GM19239 (cell line): ENCODE results near the gene MAFG.

Experiments used
- DNase-seq: peaks from one replicate; pipeline ENCODE4 v3.0.0; 2011; ENCODE audit warnings: low spot score; ENCODE audit not compliant: insufficient read length
- FAIRE-seq: peaks from 2 replicates; lab custom pipeline; 2011; peaks lifted over from hg19 to GRCh38; lab: Jason Lieb, UNC

MAFG gene

DNA sequence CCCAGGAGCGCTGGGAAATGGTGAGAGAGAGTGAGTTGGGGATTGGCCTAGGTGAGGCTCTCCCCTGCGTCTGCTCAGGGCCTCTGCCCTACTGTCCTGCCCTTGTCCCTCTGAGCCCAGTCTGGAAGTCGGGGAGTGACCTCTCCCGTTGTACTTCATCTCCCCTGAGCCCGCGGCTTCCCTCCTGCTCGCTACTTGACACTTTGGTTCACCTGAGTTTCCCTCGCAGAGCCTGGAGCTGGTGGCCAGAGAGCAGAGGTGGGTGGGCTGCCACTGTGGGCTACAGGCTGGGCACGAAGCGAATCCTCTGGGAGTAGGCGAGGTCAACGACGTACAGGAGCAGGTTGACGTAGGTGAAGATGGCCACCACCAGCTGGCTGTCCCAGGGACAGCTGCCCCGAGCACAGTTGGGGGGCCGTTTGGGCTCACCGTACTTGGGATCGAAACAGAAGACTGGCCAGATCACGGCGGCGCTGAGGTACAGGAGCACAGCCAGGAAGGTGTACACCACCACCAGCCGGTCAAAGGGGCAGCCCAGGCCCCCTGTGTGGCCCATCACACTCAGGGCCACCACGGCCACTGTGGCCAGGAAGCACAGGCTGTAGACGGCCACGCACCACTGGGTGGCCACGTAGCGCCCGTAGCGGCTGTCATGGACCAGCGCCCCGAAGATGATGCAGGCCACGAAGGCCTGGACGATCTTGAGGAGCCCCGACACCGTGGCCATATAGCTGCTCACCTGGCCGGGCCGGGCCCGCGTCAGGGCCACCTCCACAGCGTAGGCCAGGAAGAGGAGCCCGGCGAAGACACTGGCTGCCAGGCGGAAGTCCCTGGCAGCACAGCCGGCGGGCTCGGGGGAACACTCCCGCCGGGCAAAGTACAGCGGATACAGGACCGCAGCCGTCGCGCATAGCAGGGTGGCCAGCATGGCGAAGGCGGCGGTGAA, 13.3 kb upstream of the MAFG start:
- FAIRE-seq = no peak
- no peak for DNase-seq

DNA sequence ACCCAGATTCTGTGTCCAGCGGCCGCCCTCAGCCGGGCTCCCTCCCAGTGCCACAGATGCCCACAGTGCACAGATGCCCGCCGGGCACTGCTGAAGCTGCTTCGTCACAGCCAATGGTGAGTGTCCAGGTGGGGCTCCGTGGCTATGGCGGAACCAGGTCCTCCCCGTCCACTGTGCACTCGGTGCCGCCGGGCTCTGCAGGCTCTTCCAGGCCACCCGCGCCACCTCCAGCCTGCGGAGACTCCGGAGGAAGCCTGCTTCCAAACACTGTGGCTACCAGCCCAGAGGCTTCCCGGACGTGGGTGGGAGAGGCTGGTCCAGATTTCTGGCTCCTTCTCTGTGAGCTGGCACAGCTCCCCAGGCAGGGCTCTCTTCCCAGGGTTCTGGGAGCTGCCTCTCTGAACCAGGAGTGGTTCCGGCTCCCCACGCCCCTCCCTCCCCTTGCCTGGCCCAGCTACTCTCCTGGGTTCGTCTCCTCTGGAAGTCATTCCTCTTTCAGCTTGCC, 12.4 kb upstream of the MAFG start:
- FAIRE-seq = no peak
- DNase-seq = no peak

DNA sequence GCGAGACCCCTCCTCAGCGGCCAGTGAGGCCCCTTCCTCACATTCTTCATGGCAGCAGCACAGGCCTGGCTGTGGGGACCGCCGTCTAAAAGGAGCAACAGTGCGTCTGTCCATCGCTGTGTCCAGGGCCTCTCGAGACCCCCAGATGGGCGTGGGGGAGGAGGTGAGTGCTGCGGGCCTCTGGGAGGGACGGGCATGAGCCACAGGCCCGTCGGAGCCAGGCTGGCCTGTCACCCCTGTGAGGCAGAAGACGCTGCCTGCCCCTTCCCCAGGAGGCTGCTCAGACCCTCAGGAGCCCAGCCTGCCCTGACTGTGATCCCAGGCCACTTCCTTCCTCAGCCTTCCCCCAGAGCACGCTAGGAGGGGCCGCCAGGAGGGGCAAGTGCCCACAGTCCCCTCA, 11.7 kb upstream of the MAFG start:
- FAIRE-seq (no peak), DNase-seq (no peak)

DNA sequence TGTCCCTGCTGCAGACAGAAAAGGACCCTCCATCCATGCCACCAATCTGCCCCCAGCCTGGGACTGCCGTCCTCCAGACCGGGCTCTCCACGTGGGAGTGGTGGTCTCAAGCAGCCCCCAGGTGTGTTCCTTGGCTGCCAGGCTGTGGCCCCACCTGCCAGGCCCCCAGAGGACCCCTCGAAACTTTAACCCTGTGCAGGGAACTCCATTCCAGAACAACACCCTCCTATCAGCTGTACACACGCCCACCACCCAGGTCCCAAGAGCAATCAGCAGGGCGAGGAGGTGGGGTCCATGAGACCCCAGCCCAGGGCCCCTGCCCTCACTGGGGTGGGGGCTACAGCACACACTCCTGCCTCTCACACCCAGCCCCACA, 8.2 kb upstream of the MAFG start:
- no peak for DNase-seq

DNA sequence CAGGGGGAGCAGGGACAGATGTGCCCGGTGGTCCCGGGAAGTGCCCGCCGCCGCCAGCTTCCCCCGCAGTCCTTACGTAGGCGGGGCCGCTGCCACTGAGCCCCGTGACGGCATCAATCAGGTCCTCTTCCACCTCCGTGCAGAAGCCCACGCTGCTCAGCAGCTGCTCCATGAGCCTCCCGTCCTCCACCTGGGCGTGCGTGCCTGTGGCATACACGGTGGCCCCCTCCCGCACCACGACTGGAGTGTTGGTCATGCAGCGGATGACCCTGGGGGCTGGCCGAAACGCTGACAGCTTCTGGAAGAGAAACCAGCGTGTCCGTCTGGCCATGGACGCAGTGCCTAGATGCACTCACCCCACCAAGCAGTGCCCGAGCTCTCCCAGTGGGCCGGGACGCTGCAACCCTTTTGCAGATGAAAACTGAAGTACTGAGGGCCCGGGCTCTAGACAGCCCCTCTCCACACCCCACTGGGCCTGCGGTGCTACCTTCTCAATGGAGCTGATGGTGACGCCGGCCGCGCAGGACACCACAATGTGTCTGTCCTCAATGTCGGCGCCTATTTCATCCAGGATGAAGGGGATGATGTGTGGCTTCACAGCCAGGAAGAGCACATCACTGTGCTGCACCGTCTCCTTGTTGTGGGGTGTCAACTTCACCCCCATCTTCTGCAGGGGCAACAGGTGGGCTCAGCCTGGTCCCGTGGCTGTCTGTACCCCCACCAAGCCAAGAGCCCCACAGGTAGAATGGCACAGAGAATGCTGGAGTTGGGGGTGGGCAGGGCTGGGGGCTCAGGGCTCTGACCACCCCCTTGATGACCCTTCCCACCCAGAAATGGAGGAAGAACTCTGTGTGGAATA, 7.5 kb upstream of the MAFG start:
- DNase-seq (no peak), FAIRE-seq (no peak)

More for the DNA sequence above, 8.2 kb upstream of the MAFG start:
- no peak for FAIRE-seq

DNA sequence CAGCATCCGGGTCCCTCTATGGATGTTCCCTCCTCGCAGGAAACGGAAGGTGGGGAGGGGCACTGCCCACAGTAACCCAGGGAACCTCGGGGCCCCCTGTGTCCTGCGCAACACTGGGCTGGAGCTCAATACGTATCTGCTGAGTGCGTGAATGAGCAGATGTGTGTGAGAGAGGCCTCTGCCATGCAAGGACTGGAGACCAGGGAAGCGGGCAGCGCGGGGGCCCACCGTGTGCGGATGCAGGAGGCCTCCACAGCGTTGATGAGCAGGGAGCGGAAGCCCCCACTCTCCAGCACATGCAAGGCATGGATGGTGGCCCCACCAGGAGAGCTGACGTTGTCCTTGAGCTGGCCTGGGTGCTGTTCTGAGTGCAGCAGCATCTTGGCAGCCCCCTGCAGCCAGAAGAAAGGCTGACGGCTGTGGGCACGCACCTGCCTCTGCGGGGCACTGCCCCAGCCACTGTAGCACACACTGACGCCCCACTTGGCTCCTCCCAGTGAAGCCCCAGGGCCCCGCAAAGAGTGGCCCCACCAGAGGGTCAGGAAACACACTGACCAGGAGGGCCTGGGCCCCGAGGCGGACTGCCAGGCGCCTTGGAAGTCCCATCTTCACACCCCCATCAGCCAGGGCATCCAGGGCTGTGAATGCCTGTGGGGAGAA, 6.7 kb upstream of the MAFG start:
- FAIRE-seq (no peak), DNase-seq (no peak)

DNA sequence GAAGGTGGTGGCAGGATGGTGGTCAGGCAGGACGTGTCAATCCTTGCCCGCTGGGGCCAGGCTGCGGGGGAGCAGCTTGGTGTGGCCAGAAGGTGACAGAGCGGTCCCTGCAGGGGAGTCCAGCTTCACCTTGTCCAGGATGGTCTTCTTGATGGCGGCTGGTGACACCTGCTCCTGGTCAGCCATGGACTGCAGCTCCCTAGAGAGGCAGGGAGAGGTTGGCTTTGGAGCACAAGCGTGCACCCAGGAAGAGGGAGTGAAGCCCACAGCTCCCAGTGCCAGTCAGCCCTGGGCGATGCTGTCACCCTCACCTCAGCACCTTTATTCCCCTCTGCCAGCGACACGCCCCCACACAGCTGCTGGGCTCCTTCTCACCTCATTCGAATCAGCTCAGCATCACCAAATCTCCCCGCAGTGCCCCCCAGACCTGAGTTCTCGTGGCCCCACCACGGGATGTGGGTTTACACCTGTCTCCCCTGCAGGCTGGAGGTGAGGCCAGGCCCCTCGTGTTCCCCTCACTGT, 5.7 kb upstream of the MAFG start:
- DNase-seq (no peak), FAIRE-seq (no peak)

DNA sequence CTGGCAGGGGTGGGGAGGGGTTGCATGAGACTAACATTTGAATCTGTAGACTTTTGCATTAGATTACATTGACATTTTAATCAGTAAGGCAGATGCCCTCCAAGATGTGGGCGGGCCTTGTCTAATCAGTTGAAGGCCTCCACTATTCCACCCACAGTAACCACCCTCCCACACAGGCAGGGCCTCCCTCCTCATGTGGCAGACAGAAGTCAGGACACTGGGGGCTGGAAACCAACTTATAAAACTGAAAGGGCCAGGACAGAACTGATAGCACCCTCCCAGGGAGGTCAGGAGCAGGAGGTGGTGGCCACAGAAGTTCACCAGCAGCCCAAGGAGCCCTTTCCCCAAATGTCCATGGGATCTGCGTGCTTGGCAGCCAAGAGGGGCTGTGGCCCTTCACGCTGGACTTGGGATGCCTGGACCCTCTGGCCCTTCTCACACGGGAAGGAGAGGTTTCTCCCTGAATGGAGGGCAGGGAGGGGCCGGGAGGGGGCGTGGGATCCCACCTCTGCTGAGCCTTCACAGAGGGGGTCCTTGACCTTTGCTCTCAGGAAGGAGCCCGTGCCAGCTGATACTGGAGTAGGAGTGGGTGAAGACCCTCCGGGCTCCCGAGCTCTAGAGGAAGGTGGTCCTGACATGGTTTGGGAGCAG, 4.9 kb upstream of the MAFG start:
- no peak for FAIRE-seq
- no peak for DNase-seq

DNA sequence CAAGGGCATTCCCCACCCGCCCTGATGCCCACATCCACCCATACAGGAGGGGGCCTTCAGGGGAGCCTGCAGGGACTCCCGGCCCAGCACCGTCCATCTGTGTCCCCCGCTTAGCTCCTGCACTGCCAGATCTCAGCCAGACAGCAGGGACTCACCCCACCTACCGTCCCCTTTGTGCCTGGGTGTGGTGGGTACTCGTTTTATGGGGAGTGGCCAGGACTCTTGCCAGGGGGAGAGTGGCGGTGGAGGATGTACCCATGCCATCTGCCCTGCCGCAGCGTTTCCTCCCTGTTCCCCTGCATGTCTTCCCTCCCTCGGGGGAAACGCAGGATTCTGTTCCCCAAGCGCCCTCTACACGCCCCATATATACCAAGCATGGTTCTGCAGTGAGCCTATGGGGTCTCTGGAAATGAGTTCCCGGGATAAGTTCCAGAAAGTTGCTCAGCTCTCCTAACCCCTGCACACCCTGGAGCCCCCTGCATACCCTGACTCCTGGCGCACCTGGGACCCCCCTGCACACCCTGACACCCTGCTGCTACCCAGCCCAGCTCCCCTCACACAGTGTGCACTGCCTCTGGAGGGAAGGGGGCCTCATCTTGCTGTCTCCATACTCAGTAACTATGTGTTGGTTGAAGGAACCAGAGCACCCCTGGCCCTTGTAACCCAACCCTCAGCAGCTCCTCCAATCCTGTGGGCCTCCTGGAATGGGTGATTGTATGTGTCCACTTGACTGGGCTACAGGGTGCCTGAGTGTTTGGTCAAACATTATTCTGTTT, 4.2 kb upstream of the MAFG start:
- DNase-seq = no peak
- FAIRE-seq = no peak

DNA sequence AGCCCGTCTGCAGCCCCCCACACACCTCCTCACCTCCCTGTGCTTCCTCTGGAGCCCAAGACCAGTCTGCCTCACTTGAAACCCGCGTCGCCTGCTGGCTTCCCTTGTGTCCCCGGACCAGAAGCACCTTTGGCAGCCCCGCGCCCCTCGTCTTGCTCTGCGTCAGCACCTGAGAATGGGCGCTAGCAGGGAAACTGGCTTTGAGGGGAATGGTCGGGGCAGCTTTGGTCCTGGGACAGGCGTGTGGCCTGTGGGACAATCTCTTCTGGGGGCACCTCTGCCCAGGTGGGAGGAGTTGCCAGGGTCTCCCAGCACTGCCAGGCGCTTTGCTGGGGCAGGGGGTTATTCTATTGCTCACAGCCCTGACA, 3.6 kb upstream of the MAFG start:
- FAIRE-seq (no peak), DNase-seq (no peak)

DNA sequence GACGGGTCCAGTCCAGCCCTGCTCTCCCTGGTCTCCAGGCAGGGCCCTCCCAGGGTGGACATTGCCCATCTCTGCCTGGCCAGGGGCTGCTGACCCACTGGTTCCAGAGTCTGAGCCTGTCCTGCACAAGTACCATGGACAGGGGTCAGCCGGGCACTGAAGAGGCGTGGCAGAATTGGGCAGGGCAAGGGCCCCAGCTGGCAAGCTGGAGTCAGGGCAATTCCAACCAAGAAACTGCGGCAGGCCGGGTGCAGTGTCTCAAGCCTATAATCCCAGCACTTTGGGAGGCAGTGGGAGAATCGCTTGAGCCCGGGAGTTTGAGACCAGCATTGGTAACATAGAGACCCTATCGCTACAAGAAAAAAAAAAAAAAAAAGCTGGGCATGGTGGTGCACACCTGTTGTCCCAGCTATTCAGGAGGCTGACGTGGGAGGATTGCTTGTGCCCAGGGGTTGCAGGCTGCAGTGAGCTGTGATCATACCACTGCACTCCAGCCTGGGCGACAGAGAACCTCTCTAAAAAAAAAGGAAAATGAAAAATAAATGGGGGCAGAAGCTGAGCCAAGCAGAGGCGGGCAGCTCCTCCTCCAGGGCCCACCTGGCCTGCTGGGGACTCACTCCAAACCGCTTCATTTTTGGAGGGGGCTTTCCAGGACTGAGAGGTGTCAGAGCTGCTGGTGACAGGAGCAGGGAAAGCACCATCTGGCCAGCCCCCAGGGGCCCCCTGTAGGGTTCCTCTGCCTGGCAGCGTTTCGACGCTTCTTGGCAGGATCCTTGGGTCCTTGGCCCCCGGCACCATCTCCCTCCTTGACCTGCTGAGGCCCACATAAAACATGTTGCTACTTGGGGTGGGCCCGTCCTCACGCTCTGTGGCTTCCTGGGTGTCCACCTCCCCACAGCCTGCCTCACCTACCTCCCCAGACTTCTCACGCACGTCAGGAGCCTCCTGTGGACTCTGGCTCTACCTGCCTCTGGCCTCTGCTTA, 2.9 kb upstream of the MAFG start:
- no peak for DNase-seq
- FAIRE-seq = no peak

DNA sequence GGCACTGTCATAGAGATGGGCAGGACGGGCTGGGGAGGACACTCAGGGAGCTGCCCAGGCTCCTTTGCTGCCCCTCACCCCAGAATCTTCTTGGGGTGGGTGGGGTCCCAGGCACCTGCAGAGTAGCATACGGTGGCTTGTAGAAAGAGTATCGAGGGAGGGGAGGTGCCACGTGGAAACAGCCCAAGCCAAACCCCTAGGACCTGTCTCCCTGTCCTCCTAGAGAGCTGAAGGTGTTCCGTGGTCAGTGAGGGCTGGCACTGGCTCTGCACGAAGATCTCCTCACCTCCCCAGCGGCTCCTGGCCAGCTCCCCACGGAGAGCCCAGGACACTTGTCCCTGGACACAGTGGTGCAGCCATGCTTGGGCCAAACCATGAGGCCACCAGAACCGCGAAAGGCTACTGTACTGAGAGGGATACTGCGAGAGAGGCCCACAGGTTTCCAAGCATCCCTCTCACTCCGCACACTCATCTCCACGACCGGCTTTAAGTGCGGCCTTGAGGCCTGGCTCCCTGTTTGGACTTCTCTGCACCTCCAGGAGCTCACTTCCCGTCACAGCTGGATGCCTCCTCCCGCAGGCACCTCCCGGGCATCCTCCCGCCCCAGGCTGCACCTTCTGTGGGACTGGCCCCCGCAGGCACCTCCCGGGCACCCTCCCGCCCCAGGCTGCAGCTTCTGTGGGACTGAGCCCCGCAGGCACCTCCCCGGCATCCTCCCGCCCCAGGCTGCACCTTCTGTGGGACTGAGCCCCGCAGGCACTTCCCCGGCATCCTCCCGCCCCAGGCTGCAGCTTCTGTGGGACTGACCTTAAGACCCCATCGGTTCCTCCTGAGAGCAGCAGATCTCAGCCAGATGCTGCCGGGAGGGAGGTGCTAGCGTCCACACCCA, 2.0 kb upstream of the MAFG start:
- DNase-seq (no peak), FAIRE-seq (no peak)

DNA sequence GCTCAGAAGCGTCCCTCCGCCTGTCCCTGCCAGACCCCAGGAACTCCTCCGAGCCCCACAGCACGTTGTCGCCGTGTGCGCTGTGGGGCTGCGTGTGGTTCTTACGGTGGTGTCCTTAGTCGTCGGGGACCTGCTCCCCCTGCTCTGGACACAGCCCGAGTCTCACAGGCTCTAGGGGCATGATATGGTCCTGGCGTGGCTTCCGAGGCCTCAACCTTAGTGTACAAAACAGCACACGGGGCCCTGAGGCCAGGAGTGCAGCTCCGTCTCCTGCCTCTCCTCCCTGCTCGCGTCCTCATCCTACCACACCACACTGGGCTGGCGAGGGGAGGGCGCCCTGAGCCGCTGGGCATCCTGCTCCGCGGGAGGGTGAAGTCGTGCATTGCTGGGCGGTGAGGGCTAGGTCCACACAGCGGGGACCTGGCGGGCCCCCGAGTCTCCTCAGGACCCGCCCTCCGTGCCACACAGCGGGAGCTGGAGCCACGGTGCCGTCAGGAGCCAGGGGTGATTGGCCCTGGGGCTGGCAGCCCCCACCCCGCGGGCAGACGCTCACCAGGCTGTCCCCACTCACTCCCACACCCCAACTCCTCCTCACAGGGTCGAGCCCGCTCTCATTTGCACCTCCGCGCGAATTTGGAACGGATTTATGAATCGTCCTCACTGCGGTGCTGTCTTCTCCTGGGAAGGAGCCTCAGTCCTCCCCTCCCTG, 1.2 kb upstream of the MAFG start:
- FAIRE-seq = peak; percentile 33
- DNase-seq = no peak

DNA sequence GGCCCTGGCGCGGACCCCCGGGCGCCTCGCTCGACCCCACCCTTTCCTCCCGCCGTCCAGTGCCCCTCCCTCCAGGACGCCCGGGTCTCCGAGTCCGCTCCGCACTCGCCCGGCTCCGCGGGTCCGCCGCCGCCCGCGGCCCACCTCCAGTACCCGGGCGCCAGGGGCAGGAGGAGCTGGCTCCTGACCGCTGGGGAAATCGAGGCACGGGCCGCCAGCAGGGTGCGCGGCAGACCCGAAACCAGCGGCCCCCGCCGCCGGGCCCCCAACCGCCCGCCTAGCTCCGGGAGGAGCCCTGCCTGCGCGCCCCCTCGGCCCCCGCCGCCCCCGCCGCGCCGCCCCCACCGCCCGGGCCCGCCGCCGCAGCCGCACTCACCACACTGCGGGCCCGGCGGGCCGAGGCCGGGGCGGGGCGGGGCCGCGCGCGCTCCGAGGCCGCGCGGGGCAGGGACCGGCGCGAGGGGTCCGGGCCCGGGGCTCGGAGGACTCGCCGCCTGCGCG, 333 bp downstream of the MAFG start:
- no peak for FAIRE-seq
- no peak for DNase-seq

DNA sequence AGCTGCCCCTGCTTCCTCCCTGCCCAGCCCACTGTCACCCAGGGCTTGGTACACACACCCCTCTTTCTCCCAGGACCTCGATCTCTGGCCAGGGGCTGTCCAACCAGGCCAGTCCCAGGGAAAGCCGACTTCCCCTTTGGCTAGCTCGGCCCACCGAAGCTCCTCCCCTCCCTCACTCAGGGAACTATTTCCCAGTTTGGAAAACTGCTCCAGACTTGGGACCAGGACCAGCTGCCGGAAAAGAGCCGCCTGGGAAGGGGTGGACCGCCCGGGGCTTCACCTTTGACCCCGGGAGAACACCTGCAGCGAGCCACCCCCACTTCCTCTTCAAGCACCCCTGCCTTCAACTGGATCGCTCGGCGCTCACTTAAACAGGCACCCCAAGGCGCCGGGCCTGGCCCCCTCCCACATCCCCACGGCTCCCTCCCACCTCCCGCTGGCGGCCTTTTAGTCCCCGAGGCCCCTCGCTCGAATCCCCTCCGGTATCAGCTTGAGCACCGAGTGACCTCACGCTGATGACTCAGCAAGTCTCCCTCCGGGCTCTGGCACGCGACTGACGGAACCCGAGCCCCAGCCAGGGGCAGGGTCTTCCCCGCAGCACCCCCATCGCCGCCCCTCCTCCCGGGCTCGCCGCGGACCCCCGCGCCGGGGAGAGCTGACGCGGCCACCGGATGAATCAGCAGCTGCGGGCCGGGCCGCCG, 934 bp downstream of the MAFG start:
- peak; percentile 8 for FAIRE-seq
- peak; percentile 79 for DNase-seq
